Measurements from ENCODE around the gene PDE4D.
"Not testable (repeated sequence)": the region's sequence is repeated elsewhere in the genome, so short reads cannot be mapped to it uniquely, and the experiment has no call there.

PDE4D gene

GRCh38 chr5:59596586-59597350 is 296.8 kb downstream of the PDE4D start:
- Histone ChIP-seq H3K9ac (no peak overlapping the region), H3K27ac (peak overlapping the region in 3 of 11 experiments; percentile 38 to 59 (median 39); a peak in 6 of 22 replicates), H3K4me2 (peak overlapping the region in 6 of 11 experiments; percentile 19 to 76 (median 72); a peak in 12 of 22 replicates), H4K20me1 (no peaks in the 10 kb centered on the region), H3K4me1 (peaks cover 0 to 41% (median 20%) of the 10 kb centered on the region in 10 experiments; a peak in 15 of 20 replicates), H3K36me3 (no peaks in the 10 kb centered on the region), H3K9me3 (replicated peaks in 1 of 11) (no peaks in the 10 kb centered on the region), H3K4me3 (no peak overlapping the region), H3K27me3 (no peaks in the 10 kb centered on the region)
- TF ChIP-seq Cebpa-rat (IDR thresholded peaks at IDR 0.05) = no peak

- H3K4me1 ChIP-seq = peaks cover 0 to 39% (median 20%) of the 10 kb centered on the region in 10 experiments; a peak in 15 of 20 replicates
- H3K27me3 ChIP-seq; H3K4me3 ChIP-seq; H3K9ac ChIP-seq; H3K27ac ChIP-seq; H3K9me3 ChIP-seq (replicated peaks in 1 of 11); H3K36me3 ChIP-seq; H4K20me1 ChIP-seq: not testable (repeated sequence)
- peak overlapping the region in 1 of 11 experiments; percentile 2; a peak in 2 of 22 replicates for H3K4me2 ChIP-seq
Observed at GRCh38 chr5:59594118-59594517, 299.4 kb downstream of the PDE4D start.

GRCh38 chr5:59593439-59594007 is 300.0 kb downstream of the PDE4D start:
- Histone ChIP-seq H3K9me3 (replicated peaks in 1 of 11) (no peaks in the 10 kb centered on the region), H3K4me3 (no peak overlapping the region), H3K4me2 (peak overlapping the region in 2 of 11 experiments; percentile 2 to 16; a peak in 2 of 22 replicates), H3K27me3 (no peaks in the 10 kb centered on the region), H3K4me1 (peaks cover 0 to 33% (median 15%) of the 10 kb centered on the region in 10 experiments; a peak in 15 of 20 replicates), H4K20me1 (no peaks in the 10 kb centered on the region), H3K27ac (no peak overlapping the region), H3K36me3 (no peaks in the 10 kb centered on the region), H3K9ac (no peak overlapping the region)
- no peak for TF ChIP-seq Cebpa-rat (IDR thresholded peaks at IDR 0.05)

GRCh38 chr5:59592101-59592500 is 301.4 kb downstream of the PDE4D start:
- Histone ChIP-seq H3K36me3 (no peaks in the 10 kb centered on the region), H4K20me1 (no peaks in the 10 kb centered on the region), H3K9me3 (replicated peaks in 1 of 11) (no peaks in the 10 kb centered on the region), H3K4me2 (no peak overlapping the region), H3K27ac (no peak overlapping the region), H3K9ac (no peak overlapping the region), H3K4me3 (no peak overlapping the region), H3K4me1 (peaks cover 0 to 19% (median 5%) of the 10 kb centered on the region in 10 experiments; a peak in 9 of 20 replicates), H3K27me3 (no peaks in the 10 kb centered on the region)
- no peak for TF ChIP-seq Cebpa-rat (IDR thresholded peaks at IDR 0.05)

GRCh38 chr5:59591162-59591561 is 302.4 kb downstream of the PDE4D start:
- Histone ChIP-seq H3K9me3 (replicated peaks in 1 of 11) (no peaks in the 10 kb centered on the region), H3K4me1 (peaks cover 0 to 9% (median 0%) of the 10 kb centered on the region in 10 experiments; a peak in 3 of 20 replicates), H4K20me1 (no peaks in the 10 kb centered on the region), H3K27ac (no peak overlapping the region), H3K4me2 (no peak overlapping the region), H3K4me3 (no peak overlapping the region), H3K36me3 (no peaks in the 10 kb centered on the region), H3K27me3 (no peaks in the 10 kb centered on the region), H3K9ac (no peak overlapping the region)
- no peak for TF ChIP-seq Cebpa-rat (IDR thresholded peaks at IDR 0.05)

GRCh38 chr5:59588922-59589321 is 304.6 kb downstream of the PDE4D start:
- Histone ChIP-seq H3K4me1 (peaks cover 0 to 9% (median 0%) of the 10 kb centered on the region in 10 experiments; a peak in 3 of 20 replicates), H3K9me3 (replicated peaks in 1 of 11) (no peaks in the 10 kb centered on the region), H3K4me3 (no peak overlapping the region), H3K4me2 (no peak overlapping the region), H3K36me3 (no peaks in the 10 kb centered on the region), H3K27me3 (no peaks in the 10 kb centered on the region), H3K9ac (no peak overlapping the region), H3K27ac (no peak overlapping the region), H4K20me1 (no peaks in the 10 kb centered on the region)
- TF ChIP-seq Cebpa-rat (IDR thresholded peaks at IDR 0.05) = no peak

- Histone ChIP-seq H3K27ac (no peak overlapping the region), H4K20me1 (no peaks in the 10 kb centered on the region), H3K4me3 (no peak overlapping the region), H3K4me2 (no peak overlapping the region), H3K27me3 (no peaks in the 10 kb centered on the region), H3K9me3 (replicated peaks in 1 of 11) (no peaks in the 10 kb centered on the region), H3K9ac (no peak overlapping the region), H3K36me3 (no peaks in the 10 kb centered on the region), H3K4me1 (no peaks in the 10 kb centered on the region)
- no peak for TF ChIP-seq Cebpa-rat (IDR thresholded peaks at IDR 0.05)
Observed at GRCh38 chr5:59587489-59588337, 305.8 kb downstream of the PDE4D start.

GRCh38 chr5:59586841-59587240 is 306.7 kb downstream of the PDE4D start:
- Histone ChIP-seq H3K27me3 (no peaks in the 10 kb centered on the region), H3K27ac (no peak overlapping the region), H3K4me3 (no peak overlapping the region), H3K4me2 (no peak overlapping the region), H3K9me3 (replicated peaks in 1 of 11) (no peaks in the 10 kb centered on the region), H3K4me1 (no peaks in the 10 kb centered on the region), H3K36me3 (no peaks in the 10 kb centered on the region), H4K20me1 (no peaks in the 10 kb centered on the region), H3K9ac (no peak overlapping the region)
- TF ChIP-seq Cebpa-rat (IDR thresholded peaks at IDR 0.05) = no peak

All from BLaER1 treated with 17β-estradiol and CSF1 and Interleukin-3, amounts not matched to agents 10 nM and 100 nM (cell line).